ENCODE data around the gene SOS1.

- TF ChIP-seq EZH2phosphoT487 (IDR thresholded peaks at IDR 0.05; ENCODE audit: borderline replicate concordance, low read length) (no peak), CTCF (IDR thresholded peaks at IDR 0.05; ENCODE audit: low read depth, low read length, poor library complexity, severe bottlenecking) (no peak)
Observed at GRCh38 chr2:38945372-38945771, 175.5 kb downstream of the SOS1 start.
